GM18858 (cell line): ENCODE measurements around the gene MRPL10.
"Not testable (repeated sequence)": the region's sequence is repeated elsewhere in the genome, so short reads cannot be mapped to it uniquely, and the experiment has no call there.

ENCODE experiments used
- ATAC-seq: cut with Tn5 transposase; IDR thresholded peaks from one replicate; pipeline ENCODE4 v1.9.1; 2021; ENCODE audit not compliant: unreplicated experiment

The MRPL10 gene

DNA sequence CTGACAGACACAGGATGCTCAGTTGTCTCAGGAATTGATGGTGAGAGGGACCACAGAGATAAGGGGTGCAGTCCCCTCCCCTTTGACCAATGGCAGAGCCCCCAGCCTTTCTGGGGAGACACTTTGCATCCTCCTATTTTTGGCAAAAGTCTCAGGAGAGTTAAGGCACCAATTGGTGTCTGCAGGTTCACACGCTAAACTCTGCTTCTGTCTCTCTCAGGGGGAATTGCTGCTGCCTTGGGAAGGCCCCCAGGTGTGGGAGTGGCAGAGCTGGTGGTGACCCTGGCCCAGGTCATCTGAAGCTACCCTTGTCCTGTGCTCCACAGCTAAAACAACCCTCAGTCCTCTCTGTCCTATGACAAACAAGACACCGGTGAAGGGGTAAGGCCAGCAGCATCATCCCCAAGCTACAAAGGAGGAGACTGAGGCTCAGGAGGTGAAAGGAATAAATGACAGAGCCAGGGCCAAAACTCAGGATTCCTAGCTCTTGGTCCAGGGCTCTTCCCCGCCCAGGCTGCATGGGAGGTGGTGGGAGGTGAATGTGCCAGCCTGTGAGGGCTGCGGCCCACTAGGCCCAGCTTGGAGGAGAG is 30.1 kb downstream of the MRPL10 start:
- no peak for ATAC-seq

DNA sequence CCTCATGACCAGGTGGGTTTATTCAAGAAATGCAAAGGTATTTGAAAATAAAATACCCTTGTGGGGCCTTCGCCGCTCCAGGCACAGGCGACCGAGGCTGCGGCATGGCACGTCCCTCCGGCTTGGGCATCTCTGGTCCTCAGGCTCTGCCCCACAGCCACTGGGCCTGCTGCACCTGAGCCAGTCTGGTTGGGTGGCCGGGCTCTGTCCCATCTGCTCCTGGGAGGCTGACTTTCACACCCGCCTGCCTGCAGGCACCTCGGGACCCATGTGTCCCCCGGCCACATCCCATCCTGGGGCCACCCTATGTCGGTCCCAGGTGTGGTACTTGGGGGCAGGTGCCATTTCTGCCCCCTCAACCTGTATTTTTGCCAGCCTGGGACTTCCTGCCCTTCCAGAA is 30.7 kb downstream of the MRPL10 start:
- ATAC-seq: no peak

DNA sequence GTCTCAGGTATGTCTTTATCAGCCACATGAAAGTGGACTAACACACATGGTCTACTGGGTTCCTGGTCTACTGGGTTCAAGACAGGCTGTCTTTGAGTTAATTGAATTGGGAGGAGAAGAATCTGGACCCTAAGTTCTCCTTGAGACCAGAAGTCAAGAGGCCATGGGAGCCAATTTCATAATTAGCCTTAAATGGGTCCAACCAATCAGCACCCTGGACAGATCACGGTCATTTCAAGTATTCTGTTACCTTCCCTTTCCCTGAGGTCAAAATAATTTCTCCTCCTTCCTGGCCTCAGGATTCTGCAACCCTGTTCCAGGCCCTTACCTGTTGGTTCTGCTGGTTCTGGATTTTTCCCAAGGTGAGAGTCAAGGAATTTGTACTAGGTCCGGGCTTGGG is 33.5 kb downstream of the MRPL10 start:
- ATAC-seq: no peak

DNA sequence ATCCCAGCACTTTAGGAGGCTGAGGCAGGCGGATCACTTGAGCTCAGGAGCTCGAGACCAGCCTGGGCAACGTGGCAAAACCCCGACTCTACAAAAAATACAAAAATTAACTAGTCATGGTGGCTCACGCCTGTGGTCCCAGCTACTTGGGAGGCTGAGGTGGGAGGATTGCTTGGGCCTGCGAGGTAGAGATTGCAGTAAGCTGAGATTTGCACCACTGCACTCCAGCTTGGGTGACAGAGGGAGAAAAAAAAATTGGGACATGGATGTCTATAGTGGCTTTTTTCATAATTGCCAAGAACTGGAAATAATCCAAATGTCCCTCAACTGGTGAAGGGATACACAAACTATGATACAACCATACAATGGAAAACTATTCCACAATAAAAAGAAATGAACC is 38.4 kb downstream of the MRPL10 start:
- no peak for ATAC-seq

DNA sequence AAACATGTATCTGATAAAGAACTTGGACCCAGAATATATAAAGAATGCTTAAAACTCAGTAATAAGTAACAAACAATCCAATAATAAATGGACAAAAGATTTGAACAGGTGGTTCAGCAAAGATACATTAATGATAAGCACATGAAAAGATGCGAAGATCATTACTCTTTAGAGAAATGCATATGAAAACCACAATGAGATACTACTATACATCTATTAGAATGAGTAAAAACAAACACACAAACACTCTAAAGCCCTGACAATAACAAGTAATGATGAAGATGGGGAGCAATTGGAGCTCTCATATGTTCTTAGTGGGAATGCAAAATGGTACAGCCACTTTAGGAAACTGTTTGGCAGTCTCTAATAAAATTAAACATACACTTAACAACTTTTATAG is 38.9 kb downstream of the MRPL10 start:
- no peak for ATAC-seq

DNA sequence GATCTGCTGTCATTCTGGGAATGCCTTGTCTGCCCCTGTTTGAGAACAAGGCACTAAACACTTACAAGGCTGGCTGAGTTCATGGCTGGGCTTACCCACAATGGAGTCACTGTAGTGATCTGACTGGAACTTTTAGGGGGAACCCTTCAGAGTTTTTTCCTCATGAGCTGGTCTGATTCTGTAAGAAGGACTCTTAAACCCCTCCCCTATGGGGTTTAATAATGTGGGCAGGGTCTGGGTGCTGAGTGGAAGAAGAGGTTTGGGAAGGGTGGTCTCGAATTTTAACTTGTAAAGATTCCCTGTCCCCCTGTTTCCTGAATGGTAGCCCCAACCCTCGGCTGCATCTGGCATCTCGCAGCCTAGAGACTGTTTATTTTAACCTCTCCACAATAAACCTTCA is 40.3 kb downstream of the MRPL10 start:
- ATAC-seq: no peak

DNA sequence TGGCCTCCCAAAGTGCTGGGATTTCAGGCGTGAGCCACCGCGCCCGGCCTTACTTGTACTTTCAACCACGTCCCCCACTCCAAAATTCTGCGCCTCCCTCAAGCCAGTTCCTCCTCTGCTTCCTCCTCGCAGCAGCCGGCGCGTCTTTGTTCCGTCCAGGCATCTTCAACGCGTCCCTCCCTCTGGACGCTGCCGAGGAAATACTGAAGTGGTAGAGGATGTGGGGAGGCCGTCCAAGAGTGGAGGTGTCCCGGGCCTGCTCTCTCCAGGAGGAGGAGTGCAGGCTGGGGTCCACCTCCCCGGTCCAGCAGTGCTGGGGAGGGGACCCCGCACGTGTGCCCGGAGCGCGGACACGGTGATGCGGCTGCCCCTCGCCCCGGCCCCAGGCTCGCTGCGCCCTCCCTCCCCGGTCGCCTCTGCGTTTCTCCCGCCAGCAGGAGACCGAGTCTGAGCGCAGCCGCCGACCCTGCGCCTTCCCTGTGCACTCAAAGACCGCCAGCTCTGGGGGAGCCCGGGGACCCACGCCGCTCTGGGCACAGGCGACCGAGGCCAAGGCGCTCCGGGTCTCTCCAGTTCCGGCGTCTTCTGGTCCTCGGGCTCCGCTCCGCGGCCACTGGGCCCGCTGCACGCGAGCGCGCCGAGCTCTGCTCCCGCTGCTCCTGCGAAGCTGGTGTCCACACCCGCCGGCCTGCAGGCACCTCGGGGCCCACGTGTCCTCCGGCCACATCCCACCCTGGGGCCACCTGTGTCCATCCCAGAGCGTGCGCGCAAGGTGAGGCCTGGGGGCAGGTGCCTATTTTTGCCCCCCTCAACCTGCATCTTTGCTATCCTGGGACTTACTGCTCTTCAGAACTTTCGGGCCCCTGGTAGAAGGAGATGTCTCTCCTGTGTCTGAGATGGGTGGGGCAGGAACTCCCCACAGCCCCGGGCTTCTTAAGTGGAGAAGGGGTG is 41.5 kb downstream of the MRPL10 start:
- ATAC-seq: no peak

DNA sequence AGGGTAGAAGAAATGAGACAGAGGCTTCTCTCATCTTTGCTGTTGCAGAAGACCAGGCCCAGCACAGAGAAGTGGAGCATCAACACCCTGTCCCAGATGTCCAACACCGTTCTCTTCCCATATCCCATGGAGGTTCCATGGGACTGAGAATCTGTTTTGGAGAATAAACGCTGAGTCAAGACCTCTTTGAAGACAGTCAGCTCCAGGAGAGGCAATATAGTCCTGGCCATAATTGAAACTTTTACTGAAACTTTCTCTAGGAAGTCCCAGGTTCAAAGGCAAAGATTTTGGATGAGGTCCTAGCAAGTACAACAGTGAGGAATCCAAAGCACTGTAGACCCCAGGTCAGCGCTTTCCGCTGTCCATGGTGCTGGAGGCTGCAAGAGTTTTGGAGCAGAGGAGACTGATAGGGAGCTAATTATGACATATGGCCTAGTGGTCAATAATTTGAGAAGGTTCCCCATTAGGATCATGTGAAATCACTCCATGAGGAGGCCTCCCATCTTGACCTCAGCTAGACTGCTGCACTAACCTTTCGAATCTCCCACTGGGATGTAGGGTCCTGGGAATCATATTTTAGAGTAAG is 45.7 kb downstream of the MRPL10 start:
- ATAC-seq: no peak

DNA sequence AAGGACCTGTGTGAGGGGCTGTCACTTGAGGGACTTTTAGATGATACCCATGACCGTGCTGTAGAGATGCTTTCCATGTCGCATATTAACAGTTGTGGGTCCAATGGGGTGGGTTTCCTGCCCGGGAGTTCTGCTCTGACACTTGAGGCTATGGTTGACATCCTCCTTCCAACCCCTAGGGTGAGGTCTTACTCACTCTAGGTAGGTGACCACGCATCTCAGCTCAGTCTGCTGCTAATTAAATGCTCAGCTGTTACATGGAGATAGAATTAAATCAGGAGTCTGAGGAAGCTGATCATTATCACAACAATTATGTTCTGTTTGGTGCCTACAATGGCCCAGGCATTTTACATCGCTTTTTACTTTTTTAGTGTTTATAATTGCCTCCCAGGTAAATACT is 49.9 kb downstream of the MRPL10 start:
- no peak for ATAC-seq

DNA sequence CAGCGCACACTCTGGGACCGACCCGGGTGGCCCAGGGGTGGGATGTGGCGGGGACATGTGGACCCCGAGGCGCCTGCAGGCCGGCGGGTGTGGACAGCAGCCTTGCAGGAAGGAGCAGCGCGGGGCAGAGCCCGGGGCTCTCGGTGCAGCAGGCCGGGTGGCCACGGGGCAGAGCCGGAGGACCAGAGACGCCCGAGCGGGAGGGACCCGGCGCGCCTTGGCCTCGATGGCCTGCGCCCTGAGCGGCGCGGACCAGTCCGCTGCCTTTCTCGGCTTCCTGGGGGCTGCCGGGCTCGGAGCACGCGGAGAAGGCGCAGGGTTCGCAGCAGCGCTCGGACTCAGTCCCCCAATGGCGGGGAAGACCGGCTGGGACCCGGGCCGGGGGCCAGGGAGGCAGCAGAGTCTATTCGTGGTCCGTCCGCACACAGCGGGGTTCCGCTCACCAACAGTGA is 53.1 kb downstream of the MRPL10 start:
- no peak for ATAC-seq

DNA sequence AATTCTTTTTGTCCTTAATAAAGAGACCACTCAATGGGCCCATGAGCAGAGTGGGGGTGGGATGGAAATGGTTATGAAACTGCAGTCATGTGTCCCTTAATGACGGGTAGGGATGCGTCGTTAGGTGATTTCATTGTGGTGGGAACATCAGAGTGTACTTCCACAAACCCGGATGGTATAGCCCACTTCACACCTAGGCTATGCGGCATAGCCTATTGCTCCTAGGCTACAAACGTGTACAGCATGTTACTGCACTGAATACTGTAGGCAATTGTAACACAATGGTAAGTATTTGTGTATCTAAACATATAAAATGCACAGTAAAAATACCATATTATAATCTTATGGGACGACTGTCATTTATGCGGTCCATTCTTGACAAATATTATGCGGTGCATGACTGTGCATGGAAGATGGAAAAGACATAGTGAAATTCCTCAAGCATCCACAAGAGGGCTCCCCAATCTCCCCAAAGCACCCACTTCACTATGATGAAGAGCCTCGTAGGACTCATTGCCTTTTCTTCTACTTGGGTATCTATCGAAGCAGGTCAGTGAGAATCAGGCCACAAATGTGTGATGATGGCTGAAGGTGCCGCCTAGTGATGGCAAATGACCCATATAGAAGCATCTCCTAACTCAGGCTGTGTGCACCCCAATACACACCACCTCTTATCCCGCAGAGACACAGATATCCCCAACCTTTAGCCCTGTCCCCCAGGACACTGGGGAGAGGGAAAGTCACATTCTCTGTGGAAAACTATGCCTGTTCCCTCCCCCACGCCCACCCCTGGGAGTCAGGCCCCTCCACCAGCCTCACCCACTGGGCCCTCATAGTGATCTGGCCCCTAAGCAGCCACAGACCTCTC is 54.8 kb downstream of the MRPL10 start:
- no peak for ATAC-seq

DNA sequence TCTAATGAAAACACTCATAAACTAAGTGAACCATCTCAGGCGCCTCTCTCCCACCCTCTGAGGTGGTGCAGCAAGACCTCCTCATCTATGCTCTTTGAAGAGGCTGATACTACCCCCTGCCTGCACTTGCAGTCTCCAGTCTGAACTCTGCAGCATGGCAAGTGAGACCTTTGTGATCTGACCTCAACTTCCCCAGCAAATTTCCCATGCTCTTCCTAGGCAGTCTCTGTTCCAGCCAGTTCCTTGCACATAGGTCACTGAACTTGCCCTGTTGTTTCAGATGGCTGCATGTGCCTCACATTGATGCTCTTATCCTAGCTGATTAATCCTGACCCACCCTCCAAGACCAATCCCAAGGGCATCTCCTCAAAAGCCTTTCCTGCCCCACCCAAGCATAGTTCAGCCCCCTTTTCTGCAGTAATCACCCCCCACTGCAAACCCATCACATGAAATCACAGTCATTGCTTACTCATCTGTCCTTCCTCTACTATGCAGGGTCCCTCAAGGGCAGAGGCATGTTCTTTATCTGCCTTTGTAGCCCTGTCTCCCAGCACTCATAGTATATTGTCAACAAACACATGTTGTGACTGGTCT is 56.3 kb downstream of the MRPL10 start:
- no peak for ATAC-seq

DNA sequence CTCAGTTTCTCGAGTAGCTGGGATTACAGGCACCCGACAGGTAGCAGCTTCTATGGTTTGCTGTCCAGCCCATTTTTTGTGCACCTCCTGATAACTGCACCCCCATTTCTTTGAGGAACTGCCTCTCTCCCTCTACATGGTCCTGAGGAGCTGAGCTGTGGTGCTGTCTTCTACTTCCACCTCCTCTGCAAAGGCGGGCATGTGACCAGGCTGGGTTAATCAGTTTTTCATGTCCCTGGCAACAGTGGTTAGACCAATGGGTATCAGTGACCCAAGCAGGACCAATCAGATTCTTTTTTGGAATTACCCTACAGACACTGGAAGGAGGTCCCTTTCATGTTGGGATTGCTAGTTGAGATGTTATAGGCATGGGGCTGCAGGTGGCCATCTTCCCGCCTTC is 57.0 kb downstream of the MRPL10 start:
- no peak for ATAC-seq

DNA sequence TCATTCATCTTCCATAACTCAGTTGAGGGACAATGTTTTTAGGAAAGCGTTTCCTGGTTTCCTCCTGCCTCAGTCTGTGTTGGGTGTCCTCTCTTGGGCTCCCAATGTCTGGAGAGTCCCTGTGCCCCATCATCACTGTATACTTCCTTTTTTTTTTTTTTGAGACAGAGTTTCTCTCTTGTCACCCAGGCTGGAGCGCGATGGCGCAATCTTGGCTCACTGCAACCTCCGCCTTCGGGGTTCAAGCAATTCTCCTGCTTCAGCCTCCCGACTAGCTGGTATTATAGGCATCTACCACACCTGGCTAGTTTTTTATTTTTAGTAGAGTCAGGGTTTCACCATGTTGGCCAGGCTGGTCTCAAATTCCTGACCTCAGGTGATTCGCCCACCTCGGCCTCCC is 57.7 kb downstream of the MRPL10 start:
- not testable (repeated sequence) for ATAC-seq
